NCI-H2227 (cell line): ENCODE measurements around the gene TSPYL6.

Experiments used
- DNase-seq: peaks from one replicate; lab custom pipeline; 2025; ENCODE audit not compliant: unreplicated experiment; lab: John Stamatoyannopoulos, UW

Gene TSPYL6

GRCh38 chr2:54206596-54206995 lies 49.4 kb downstream of the TSPYL6 start:
- peak; percentile 18 for DNase-seq

GRCh38 chr2:54204476-54204875 lies 51.6 kb downstream of the TSPYL6 start:
- no peak for DNase-seq
